ENCODE measurements around the gene WBP11.

The WBP11 gene

DNA sequence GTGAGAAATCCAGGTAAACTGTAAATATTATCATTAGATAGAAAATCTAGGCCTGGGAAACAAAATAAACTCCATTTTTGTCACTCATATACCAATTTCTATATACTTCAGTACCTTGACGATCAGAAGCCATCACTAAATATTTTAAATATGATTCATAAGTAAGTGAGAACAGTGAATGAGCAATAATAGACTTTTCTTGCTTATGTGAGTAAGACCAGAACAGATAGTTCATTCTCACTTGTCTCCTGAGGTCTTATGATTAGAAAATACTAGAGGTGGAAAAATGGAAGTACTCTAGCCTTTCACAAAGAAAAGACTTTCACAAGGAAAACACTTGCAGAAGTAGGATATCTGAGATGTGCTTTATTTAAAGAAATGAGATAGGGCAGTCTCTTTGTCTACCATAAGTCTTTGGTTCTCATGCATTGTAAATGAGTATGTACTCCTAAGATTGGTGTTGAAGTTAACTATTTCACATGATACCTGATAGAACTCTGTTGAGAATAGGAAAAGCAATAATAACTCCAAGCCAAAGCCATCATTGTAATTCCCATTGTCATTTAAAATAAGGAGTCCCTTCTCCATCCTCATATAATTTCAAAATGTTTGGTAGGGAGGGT is 20.8 kb upstream of the WBP11 start:
- DNase-seq (ENCODE audit: low read depth) = peak; percentile 52

DNA sequence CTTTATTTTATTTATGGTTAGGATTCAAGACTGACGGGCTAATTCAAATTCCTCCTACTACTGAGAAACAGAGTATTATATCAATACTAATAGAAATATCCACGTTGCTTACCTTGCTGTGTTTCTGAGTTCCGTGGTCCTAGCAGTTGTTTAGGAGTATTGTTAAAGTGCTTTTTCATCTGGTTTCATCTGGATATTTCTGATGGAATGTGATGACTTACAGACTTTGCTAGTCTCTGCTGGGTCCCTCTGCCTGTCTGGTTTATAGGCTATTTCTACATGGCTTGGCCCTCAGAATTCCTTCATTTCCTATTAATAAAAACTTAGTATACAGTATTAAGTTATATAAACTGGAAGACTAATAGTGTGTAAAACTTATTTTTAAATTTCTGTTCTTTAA is 10.7 kb upstream of the WBP11 start, which contains the start of gene SMCO3:
Gene SMCO3, minus strand, starts transcription at position 169 of the 400 bp plus-strand sequence. CDS start 7,502 bp downstream, outside the sequence.
- DNase-seq (ENCODE audit: low read depth) = no peak

DNA sequence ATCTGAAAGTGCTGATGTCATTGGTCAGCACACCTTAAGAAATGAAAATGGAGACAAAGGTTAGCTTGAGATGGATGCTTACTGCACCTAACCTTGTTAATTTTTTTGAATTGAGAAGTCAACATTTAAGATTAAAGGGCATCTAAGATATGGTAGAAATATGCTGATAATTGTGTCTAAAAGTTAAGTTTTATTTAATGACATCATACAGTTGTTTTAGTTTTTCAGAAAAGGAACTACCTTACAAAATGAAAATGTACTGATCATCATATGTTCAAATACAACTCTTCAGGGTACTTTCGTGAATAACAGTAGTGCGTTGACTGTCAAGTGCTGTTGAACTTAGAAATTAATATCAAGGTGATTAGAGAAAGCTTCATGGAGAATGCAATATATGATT is 8.2 kb upstream of the WBP11 start:
- DNase-seq (ENCODE audit: low read depth) = no peak

DNA sequence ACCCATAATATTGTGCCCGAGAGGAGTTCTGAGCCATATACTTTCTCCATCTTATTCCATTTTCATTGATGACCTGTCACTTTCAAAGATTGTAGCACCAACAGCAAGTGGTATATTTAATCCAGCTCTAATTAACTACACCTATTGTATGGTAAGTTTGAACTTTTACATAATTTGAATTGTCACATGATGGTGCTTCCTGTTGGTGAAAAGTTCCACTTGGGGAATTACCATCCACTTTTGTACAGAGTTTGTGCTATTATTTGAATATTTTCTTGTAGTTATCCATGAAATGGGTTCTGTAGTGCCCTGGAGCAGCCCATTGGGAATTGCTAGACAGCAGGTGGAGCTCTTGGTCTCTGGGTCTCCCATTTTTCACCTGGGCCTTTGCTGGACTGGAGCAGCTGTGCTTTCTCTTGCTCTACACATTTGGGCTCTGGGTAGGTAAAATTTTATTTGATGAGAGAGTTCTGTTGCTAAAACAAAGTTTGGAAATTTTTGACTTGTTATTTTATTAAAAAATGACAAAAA is 7.7 kb upstream of the WBP11 start:
- DNase-seq (ENCODE audit: low read depth) = peak; percentile 43

DNA sequence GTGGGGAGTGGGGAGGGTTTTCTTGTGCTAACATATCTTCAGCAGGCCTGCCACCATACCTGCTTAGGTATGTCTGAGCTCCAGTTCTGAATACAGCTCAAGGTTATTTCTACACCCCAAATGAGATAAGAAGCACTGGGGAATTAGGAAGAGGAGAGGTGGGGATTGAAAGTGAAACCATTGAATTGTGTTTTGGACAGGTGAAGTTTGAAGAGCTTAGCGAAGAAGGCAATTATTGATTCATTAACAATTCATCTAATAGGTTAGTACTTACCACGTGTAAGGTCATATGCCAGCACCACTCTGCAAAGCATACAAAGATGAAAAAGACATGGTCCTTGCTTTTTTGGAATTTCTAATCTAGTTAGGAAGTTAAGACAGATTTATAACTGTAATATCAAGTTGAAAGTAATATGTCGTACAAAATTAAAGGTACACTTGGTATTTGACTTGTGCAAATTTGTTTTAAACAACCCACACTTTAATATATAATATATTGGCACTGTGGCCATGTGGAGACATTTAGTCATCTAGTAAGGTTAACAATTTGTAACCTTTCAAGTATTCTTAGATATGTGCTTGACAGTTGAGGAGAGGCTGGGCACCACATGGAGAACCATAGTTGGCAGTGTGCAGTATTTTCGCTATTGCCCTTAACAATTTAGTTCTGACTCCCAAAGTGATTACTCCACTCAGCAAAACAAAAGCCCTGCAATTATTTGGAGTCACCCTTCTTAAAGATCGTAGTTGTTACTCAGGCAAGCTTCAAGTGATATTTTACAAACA is 7.1 kb upstream of the WBP11 start:
- DNase-seq (ENCODE audit: low read depth) = no peak

DNA sequence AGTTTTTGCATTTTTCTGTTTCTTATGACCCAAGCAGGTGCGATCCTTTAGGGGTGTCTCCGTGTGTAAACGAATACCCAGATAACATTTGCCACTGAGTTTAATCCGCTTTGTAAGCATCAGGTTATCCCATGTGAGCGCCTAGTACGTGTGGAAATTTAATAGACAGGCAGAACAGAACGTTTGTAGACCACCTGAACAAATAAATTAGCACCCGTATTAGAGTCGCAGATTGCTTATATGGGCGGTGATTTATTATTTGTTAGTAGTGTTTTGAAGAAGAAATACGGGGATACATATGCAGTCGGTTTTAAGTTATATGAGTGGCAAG is 517 bp upstream of the WBP11 start:
- no peak for DNase-seq (ENCODE audit: low read depth)

DNA sequence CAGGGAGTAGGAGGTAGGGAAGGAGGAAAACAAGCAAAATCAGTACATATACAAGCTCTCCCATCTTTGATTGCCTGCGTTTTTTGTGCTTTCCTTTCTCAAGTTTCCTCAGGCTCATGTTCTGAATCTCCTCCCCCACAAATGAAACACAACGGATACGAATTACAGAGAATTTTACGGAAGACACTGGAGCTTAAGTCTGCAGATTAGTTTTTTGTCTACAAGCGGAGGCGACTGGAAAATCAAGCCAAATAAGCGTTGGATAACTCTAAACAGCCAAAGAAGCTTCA is 612 bp downstream of the WBP11 start:
- no peak for DNase-seq (ENCODE audit: low read depth)

DNA sequence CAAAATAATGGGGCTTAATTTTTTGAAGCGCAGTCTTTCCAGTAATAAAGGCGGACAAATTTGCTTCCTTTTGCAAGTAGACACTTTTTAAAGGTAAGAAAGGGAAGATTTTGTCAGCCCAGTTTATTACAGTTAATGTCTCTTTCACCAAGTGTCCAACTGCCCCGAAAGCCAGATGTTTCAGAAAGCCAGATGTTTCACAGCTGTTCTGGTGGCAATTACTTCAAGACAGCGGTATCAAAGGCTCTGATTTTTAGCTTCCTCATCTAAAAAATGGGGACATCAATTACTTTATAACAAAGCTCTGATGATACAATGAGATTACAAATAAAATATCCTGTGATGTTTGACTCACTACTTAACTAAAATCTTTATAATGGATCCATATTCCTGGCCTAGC is 1.0 kb downstream of the WBP11 start:
- no peak for DNase-seq (ENCODE audit: low read depth)

DNA sequence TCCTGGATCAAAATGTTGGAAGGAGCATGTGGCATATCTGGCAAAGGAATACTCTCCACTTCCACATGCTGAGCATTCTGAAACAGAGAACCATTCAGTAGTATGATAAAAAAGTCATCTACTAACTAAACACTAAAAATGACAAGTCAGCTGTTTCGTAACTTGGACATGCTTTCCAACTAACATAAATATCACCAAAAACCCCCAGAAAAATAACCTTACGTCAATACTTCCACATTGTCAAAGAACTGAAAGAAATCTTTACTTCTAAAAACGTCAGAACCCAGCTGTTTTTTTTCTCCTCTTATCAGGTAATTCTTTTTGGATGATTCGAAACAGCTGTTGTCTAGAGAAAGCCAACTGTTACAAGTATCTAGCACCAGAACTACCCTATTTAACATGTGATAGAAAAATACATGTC is 8.2 kb downstream of the WBP11 start:
- peak; percentile 8 for DNase-seq (ENCODE audit: low read depth)

DNA sequence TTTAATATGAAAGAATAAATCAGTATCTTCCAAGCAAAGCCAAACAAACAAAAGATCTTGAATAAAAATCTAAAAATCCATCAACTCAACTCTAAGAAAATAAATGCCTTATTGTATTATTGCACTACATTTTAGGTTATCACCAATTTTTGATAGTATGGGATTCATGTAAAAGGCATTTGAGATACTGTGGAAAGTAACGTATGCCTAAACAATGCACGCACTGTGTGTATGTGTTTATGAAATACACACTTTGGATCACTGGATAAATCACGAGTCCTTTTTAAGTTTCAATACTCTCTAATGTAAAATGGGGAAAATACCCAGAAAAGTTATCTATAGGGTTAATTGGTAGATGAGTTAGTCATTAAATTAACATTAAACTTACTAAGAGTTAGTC is 17.7 kb downstream of the WBP11 start:
- no peak for DNase-seq (ENCODE audit: low read depth)

DNA sequence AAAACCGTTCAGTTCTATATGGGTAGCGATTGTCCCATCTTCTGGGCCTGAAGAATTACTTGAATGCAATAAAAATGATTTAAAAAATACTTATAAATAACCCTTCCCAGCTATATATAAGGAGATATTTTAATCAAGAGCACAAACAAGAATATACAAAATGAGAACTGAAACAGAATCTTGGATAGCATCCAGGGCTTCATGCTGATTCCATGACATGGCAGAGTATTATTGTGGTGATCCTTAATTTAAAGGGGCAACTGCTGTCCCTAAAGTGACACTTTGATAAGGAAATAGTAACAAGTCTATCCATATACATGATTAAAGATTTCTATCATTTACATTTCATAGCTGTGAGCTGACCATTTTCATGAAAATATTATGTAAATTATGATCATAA is 18.8 kb downstream of the WBP11 start:
- no peak for DNase-seq (ENCODE audit: low read depth)

DNA sequence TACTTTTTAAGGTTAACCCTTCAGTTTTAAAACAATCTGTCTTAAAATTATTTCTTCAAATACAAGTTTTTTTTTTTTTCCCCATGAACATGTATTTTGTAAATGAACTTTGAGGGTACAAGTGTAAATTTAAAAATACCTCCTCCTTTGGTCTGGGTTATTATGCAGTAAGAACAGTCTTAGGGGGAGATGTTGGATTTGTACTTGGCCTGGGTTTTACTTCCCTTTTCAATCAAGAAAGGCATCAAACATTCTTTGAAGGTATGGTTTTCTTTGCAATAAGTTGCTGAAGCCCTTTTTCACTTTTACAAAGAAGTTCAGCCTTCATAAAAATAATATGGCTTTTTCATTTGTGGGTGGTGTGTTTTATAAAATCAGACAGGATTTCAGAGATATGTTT is 20.5 kb downstream of the WBP11 start:
- no peak for DNase-seq (ENCODE audit: low read depth)

DNA sequence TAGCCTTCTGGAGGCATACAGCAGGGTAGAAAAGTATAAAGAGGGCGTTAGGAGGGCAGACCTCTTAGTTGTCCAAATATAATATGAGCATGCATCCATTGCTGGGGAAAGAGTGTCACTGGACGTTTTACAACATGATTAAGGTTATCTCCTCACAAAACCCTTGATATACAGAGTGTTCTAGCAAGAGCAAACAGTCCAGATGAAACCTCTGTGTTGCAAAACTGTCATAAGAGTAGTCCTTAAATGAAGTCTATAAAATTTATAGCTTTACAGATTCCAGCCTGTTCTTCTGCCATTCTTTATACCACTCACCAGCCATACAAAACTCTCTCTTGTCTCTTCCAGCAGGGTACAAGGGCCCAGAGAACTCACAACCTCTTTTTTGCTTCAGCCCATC is 21.7 kb downstream of the WBP11 start:
- DNase-seq (ENCODE audit: low read depth) = no peak

DNA sequence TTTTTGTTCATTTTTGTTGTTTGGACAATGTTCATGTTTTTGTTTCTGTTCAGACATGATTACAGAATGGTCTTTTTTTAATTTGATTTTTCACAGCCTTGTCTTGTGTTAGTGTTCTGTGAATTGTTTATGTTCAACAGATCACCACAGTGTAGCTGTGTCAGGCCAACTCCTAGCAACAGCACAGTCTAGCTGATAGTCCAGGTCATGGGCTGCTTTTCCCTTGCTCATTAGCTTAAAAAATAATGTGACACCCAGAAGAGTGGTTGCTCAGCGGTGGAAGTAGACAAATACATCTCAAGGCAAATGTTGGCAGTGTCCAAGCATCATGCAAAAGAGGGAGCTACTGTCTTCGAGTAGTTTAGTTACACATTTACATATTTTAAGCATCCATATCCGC is 22.4 kb downstream of the WBP11 start:
- no peak for DNase-seq (ENCODE audit: low read depth)

DNA sequence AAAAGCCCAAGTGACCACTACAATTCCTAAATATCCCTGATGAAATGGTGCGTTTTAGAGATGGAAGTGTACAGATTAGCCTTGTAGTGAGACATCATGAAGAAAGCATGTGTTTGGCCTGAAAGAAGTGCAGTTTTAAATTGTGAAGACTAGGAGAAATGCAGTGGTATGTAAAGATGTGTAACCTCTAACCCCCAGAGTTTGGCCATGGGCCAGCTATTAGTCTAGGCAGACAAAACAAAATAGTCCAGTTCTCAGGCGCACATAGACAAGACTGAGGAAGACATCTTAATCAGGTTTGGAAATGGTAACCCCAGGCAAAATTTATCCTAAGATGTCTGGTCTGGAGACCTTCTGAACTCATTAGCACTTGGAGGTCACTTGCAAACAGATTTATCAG is 23.4 kb downstream of the WBP11 start:
- DNase-seq (ENCODE audit: low read depth) = peak; percentile 37

DNA sequence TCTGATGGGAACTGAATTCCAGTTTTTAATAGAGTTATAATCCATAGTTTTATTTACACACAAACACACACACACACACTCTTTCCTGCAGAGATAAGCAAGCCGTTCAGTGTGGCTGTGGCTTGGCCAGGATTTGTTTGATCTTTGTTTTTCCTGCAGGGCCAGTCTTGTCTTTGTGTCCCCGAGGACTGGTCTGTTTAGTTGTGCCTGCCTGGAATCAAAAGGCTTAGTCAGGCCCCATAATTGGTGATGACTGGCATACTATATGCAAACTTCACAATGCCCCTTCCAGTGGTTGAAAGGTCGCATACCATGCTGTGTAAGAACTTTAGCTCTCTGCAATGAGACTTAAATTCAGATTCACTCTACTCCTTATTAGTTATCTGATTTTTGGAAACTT is 26.0 kb downstream of the WBP11 start:
- DNase-seq (ENCODE audit: low read depth) = peak; percentile 5

DNA sequence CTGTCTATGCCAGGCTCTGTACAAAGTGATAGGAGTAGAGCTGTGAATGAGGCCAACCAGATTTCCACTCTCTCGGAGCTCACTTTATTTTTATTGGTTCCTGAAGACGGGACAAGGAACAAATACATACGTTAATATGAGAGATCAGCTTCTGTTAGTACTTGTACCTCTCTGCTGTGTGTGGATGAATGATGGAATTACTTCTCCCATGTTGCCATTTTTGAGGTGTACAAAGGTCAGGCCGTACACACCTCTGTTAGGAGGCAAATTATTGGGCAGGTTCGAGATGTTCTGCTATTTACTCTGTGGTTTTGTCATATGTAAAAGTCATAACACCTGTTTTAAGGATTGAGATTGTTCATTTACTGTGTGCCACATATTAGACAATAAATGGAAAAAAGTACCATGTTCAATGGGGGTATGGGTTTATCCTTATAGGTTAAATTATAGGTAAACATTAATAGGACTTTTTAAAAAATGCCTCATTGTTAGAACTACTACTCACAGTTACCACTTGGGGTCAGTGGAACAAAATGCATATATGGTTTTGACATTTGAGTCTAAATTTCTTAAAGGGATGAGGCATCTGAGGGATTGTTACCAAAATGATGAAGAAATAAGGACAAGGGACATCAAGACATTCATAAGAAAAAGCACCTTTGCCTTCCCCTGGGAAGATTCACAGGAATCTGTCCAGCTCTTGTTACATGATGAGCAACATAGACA is 26.9 kb downstream of the WBP11 start:
- peak; percentile 38 for DNase-seq (ENCODE audit: low read depth)

DNA sequence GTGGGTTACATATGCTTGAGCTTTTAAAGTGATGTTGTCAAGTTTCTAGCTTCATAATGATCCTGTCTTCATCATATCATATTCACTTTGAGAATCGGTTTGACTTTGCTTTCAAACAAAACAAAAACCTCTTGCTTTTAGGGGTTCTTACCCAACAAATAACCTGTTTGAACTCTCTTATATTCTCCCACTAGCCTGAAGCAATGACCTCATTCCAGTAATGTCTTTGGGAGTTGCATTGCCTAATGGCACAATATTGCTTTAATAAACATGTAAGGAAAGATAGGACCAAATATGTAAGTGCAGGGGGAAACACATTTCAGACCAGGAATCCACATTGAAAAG is 27.7 kb downstream of the WBP11 start:
- DNase-seq (ENCODE audit: low read depth) = peak; percentile 80

DNA sequence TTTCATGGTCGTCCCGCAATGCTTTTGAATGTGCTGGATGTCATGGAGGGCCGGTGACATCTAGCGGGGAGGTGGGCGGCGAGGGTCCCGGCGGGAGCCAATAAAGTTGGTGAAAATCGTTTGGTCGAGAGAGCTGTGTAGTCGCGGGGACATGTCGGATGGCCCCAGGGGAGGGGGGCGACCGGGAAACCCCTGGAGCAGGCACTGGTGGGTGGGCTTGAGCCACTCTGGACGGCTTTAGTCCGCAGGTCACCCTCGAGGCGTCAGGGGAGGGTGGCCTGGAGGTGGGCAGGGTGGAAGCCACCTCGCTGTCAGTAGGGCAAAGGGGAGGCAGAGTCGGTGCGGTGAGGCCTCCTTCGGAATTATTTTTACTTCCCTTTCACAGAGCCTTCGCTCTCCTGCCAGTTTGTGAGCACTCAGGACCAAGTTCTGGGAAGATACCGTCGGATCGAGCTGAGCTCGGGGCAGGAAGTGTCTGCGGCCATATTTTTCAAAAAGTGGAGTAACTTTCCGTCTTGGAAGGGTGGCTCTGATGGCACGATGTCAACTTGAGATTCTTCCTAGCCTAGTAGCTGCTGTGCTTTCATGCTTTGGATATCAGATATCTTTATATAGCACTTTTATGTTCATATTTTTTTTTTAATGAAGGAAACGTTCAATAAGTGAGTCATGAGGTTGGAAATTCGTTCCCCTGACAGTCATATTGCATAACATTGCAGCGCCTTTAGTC is 28.2 kb downstream of the WBP11 start:
- peak; percentile 79 for DNase-seq (ENCODE audit: low read depth)

DNA sequence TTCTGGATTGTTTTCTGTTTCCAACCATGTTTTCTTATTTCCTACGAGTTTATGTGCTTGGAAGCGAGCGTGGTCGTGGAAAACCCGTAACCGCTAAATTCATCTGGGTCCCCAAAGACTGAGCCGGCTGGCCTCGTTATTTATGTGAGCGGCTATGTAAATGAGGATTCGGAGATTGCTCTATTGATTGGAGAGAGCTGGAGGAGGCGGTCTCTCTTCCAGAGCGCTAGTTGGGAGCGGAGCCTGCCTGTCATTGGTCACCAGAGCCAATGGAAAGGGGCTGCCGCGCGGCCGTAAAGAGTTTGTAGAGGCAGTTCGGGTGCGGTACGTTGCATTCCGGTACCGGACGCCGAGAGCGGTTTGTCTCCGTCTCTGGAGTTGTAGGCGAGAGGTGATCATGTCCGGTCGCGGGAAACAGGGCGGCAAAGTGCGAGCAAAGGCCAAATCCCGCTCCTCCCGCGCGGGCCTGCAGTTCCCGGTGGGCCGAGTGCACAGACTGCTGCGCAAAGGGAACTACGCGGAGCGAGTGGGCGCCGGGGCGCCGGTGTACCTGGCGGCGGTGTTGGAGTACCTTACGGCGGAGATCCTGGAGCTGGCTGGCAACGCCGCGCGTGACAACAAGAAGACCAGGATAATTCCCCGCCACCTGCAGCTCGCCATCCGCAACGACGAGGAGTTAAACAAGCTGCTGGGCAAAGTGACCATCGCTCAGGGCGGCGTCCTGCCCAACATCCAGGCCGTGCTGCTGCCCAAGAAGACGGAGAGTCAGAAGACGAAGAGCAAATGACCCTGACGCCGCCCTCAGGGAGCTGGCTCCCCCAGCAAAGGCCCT is 29.0 kb downstream of the WBP11 start:
- peak; percentile 97 for DNase-seq (ENCODE audit: low read depth)

DNA sequence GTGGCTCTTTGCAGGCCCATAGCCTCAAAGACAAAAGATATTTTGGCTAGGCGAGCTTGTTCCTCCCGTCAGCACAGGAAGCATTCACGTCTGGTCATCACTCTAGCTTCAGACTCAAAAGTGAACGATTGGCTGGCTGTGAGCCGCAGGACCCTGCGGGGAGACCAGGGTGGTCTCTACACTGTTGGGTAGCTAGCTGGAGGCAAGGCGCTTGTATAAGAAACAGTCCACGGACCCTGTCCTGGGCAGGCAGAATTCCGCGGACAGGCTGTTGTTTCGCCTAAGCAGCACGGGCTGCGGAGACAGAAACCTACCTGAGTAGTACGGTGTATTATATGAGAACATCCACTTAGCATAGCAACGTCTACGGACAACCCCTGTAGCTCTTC is 29.6 kb downstream of the WBP11 start:
- DNase-seq (ENCODE audit: low read depth) = no peak

DNA sequence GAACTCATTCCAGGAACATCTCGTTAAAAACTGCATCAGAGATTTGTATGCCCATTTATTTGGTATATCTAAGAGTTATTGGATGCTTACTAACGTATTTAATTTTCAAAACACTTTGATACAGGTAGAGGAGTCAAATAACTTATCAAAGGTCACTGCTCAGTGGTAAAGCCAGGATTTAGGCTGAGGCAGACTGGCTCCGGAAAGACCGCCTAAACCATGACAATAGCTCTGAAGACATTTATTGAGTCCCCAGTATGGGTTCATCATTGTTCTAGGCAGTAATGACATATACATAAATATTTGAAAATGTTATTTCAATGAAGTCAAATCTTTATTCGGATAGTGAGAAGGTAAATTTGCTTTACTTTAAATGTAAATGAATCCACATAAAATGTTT is 30.3 kb downstream of the WBP11 start:
- DNase-seq (ENCODE audit: low read depth) = no peak

Measured in iris pigment epithelial cell (primary cell).